ENCODE measurements around the gene RAD18.

DNA sequence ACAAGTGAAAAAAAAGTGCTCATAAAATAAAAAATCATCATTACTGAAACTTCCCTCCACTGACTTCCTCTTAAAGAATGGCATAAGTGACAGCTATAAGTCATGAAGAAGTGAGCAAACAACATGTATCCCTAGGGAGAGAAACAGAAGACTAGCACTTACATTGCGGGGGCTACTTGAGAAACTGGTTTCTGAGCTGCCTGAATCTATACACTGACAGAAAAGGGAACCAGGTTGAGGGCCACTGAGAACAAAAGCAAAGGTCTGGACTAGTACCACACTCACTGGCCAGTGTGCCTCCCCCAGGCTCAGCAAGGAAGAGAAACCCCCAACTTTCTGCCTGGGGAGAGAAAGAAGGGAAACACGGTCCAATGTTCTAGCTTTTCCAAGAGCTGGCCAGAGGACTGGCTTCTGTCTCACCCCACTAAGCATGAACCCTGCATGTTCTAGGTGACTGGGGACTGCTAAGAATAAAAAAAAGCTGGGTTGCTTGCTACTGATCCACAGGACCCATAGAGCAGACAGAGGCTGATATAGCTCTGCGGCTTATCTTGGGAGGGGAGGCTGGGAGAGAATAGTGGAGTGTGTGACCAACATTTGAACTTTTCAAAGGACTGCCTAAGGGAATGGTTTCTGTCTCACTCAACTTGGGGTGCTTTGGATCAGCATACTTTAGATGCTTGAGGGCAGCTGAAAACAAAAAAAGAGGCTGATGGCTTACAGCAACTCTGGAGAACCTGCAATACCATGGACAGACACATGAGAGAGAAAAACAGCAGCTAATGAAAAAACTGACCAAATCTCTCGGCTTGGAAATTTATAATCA, 8.1 kb downstream of the RAD18 start:
- TF ChIP-seq, protein P1, sequence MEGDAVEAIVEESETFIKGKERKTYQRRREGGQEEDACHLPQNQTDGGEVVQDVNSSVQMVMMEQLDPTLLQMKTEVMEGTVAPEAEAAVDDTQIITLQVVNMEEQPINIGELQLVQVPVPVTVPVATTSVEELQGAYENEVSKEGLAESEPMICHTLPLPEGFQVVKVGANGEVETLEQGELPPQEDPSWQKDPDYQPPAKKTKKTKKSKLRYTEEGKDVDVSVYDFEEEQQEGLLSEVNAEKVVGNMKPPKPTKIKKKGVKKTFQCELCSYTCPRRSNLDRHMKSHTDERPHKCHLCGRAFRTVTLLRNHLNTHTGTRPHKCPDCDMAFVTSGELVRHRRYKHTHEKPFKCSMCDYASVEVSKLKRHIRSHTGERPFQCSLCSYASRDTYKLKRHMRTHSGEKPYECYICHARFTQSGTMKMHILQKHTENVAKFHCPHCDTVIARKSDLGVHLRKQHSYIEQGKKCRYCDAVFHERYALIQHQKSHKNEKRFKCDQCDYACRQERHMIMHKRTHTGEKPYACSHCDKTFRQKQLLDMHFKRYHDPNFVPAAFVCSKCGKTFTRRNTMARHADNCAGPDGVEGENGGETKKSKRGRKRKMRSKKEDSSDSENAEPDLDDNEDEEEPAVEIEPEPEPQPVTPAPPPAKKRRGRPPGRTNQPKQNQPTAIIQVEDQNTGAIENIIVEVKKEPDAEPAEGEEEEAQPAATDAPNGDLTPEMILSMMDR (IDR thresholded peaks at IDR 0.05; ENCODE audit: poor library complexity, severe bottlenecking), result no peak
- TF ChIP-seq POLR2AphosphoS5 (IDR thresholded peaks at IDR 0.05) (no peak), EP300 (conservative IDR thresholded peaks at IDR 0.05; ENCODE audit: poor library complexity, severe bottlenecking) (no peak), EZH2 (IDR thresholded peaks at IDR 0.05; ENCODE audit: borderline replicate concordance, insufficient read depth, low read length, poor library complexity, severe bottlenecking) (no peak), SMC3 (conservative IDR thresholded peaks at IDR 0.05; ENCODE audit: poor library complexity) (no peak), TAF1 (IDR thresholded peaks at IDR 0.05; ENCODE audit: low read depth) (no peak)
- TF ChIP-seq, protein P2, sequence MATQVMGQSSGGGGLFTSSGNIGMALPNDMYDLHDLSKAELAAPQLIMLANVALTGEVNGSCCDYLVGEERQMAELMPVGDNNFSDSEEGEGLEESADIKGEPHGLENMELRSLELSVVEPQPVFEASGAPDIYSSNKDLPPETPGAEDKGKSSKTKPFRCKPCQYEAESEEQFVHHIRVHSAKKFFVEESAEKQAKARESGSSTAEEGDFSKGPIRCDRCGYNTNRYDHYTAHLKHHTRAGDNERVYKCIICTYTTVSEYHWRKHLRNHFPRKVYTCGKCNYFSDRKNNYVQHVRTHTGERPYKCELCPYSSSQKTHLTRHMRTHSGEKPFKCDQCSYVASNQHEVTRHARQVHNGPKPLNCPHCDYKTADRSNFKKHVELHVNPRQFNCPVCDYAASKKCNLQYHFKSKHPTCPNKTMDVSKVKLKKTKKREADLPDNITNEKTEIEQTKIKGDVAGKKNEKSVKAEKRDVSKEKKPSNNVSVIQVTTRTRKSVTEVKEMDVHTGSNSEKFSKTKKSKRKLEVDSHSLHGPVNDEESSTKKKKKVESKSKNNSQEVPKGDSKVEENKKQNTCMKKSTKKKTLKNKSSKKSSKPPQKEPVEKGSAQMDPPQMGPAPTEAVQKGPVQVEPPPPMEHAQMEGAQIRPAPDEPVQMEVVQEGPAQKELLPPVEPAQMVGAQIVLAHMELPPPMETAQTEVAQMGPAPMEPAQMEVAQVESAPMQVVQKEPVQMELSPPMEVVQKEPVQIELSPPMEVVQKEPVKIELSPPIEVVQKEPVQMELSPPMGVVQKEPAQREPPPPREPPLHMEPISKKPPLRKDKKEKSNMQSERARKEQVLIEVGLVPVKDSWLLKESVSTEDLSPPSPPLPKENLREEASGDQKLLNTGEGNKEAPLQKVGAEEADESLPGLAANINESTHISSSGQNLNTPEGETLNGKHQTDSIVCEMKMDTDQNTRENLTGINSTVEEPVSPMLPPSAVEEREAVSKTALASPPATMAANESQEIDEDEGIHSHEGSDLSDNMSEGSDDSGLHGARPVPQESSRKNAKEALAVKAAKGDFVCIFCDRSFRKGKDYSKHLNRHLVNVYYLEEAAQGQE (IDR thresholded peaks at IDR 0.05; ENCODE audit: borderline replicate concordance), result no peak
